Measurements from ENCODE around the gene CACNA2D3.

The CACNA2D3 gene

DNA sequence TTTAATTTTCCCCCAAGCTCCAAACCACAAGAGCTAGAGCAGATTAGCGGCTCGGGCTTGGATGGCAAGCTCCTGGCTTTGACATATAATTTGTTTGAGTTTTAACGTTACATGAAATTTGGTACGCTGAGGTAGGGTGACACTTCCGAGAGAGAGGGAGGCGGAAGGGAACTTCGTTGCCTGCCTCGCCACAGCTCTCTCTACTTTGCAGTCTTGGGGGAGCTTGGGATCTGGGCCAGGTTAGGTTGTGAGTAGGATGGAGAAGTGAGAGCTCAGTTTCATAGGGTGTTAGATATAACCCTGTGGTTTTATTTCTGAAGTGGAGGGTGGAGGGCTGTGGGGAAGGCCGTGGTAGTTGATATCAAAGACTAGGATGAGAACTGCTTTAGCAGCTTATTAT is 765.8 kb downstream of the CACNA2D3 start:
- no peak overlapping the region for H3K4me3 ChIP-seq (ENCODE audit: low read length in 2 of 2)

DNA sequence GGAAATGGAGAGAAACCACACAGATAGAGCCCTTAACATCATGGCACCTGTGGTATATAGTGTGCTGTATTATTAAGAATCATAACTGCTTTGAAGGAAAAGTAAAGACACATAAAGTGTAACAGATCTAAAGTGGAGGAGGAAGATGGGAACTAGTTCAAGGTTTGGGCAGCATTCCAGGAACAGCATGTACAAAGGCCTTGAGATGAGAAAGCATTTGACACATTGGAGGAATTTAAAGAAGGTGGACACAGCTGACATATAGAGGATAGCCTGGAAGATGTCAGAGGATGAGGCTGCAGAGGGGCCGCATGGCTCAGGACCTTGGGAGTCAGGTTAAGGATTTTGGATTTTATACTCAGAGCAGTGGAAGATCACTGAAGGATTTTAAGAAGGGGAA is 766.5 kb downstream of the CACNA2D3 start:
- H3K4me3 ChIP-seq (ENCODE audit: low read length in 2 of 2) = no peak overlapping the region
- H3K27ac ChIP-seq (ENCODE audit: low read depth in 2 of 2, low read length in 2 of 2) = no peak overlapping the region
- no peak overlapping the region for H3K9ac ChIP-seq (ENCODE audit: low read depth in 1 of 2, low read length in 2 of 2)
- H3K27me3 ChIP-seq (ENCODE audit: control insufficient read depth in 2 of 2, insufficient read depth in 2 of 2, low read length in 2 of 2) = no peaks in the 10 kb centered on the region
- peaks cover 6 to 9% of the 10 kb centered on the region in 2 donors for H3K4me1 ChIP-seq (ENCODE audit: control insufficient read depth in 2 of 2, insufficient read depth in 2 of 2, low read length in 2 of 2)
- no peaks in the 10 kb centered on the region for H3K9me3 ChIP-seq (ENCODE audit: control insufficient read depth in 2 of 2, low read length in 2 of 2)
- H3K36me3 ChIP-seq (ENCODE audit: control insufficient read depth in 2 of 2, insufficient read depth in 2 of 2, low read length in 2 of 2) = no peaks in the 10 kb centered on the region

More for the DNA sequence above, 765.8 kb downstream of the CACNA2D3 start:
- Histone ChIP-seq H3K9me3 (ENCODE audit: control insufficient read depth in 2 of 2, low read length in 2 of 2) (no peaks in the 10 kb centered on the region), H3K27ac (ENCODE audit: low read depth in 2 of 2, low read length in 2 of 2) (no peak overlapping the region), H3K36me3 (ENCODE audit: control insufficient read depth in 2 of 2, insufficient read depth in 2 of 2, low read length in 2 of 2) (no peaks in the 10 kb centered on the region), H3K9ac (ENCODE audit: low read depth in 1 of 2, low read length in 2 of 2) (no peak overlapping the region), H3K4me1 (ENCODE audit: control insufficient read depth in 2 of 2, insufficient read depth in 2 of 2, low read length in 2 of 2) (peaks cover 6 to 9% of the 10 kb centered on the region in 2 donors), H3K27me3 (ENCODE audit: control insufficient read depth in 2 of 2, insufficient read depth in 2 of 2, low read length in 2 of 2) (no peaks in the 10 kb centered on the region)

DNA sequence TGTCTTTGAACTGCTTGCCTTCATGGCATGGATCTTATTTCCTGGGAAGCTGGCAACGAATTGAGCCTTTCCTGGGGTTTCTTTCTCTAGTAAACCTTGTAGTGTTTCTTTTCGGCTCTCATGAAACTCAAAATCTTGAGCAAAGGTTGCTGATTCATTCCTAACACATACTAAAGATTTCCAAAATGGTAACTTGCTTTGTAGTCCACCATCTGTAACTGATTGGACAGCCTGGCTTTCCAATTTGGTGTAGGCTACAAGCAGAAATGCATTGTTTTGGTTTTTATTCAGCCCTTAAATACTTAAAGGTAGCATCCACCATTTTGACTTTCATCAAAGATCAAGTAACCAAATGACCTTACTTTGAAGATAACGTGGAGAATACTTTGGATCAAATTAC is 767.4 kb downstream of the CACNA2D3 start:
- Histone ChIP-seq H3K36me3 (ENCODE audit: control insufficient read depth in 2 of 2, insufficient read depth in 2 of 2, low read length in 2 of 2) (no peaks in the 10 kb centered on the region), H3K27ac (ENCODE audit: low read depth in 2 of 2, low read length in 2 of 2) (no peak overlapping the region), H3K4me1 (ENCODE audit: control insufficient read depth in 2 of 2, insufficient read depth in 2 of 2, low read length in 2 of 2) (peaks cover 6 to 9% of the 10 kb centered on the region in 2 donors), H3K4me3 (ENCODE audit: low read length in 2 of 2) (no peak overlapping the region), H3K9ac (ENCODE audit: low read depth in 1 of 2, low read length in 2 of 2) (no peak overlapping the region), H3K27me3 (ENCODE audit: control insufficient read depth in 2 of 2, insufficient read depth in 2 of 2, low read length in 2 of 2) (no peaks in the 10 kb centered on the region), H3K9me3 (ENCODE audit: control insufficient read depth in 2 of 2, low read length in 2 of 2) (no peaks in the 10 kb centered on the region)

DNA sequence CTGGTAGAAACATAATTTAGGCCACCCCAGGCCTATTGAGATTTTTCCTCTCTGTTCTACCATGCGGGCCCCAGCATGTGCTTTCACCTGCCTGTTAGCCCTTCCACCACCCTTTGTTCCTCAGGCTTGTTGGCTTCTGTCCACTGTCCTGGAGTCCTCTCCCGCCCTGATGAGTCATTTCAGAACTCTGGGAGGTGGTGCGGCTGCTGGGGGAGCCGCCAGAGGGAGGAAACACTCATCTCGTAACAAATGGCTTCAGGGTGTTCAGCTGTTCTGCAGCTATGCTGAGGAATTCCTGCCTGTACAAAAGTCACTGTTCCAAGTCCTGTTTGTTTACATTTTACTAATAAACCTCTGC is 769.2 kb downstream of the CACNA2D3 start:
- no peaks in the 10 kb centered on the region for H3K27me3 ChIP-seq (ENCODE audit: control insufficient read depth in 2 of 2, insufficient read depth in 2 of 2, low read length in 2 of 2)
- no peaks in the 10 kb centered on the region for H3K9me3 ChIP-seq (ENCODE audit: control insufficient read depth in 2 of 2, low read length in 2 of 2)
- peak overlapping the region; percentile 28 to 44 for H3K27ac ChIP-seq (ENCODE audit: low read depth in 2 of 2, low read length in 2 of 2)
- H3K4me1 ChIP-seq (ENCODE audit: control insufficient read depth in 2 of 2, insufficient read depth in 2 of 2, low read length in 2 of 2) = peaks cover 6 to 9% of the 10 kb centered on the region in 2 donors
- H3K4me3 ChIP-seq (ENCODE audit: low read length in 2 of 2) = no peak overlapping the region
- H3K9ac ChIP-seq (ENCODE audit: low read depth in 1 of 2, low read length in 2 of 2) = no peak overlapping the region
- no peaks in the 10 kb centered on the region for H3K36me3 ChIP-seq (ENCODE audit: control insufficient read depth in 2 of 2, insufficient read depth in 2 of 2, low read length in 2 of 2)

DNA sequence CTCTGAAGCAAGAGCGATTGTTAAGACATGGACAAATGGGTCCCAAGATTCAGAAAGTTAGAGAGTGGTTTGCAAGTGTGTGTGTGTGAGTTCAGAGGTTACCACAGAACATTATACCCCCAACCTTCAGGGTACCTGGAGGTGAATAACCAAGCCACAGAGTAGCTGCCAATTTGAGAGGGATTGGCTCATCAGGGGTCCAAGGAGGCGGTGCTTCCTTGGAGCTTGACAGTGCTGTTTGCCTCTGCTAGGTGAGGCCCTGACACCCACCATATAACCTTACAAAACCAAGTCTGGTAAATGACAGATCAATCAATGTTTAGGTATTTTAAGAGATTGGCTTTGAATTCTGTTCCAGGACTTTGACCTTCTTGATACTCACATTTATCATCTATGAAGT is 769.8 kb downstream of the CACNA2D3 start:
- Histone ChIP-seq H3K36me3 (ENCODE audit: control insufficient read depth in 2 of 2, insufficient read depth in 2 of 2, low read length in 2 of 2) (no peaks in the 10 kb centered on the region), H3K4me3 (ENCODE audit: low read length in 2 of 2) (no peak overlapping the region), H3K27ac (ENCODE audit: low read depth in 2 of 2, low read length in 2 of 2) (peak overlapping the region in 1 of 2 donors; percentile 11), H3K4me1 (ENCODE audit: control insufficient read depth in 2 of 2, insufficient read depth in 2 of 2, low read length in 2 of 2) (peaks cover 6 to 9% of the 10 kb centered on the region in 2 donors), H3K9me3 (ENCODE audit: control insufficient read depth in 2 of 2, low read length in 2 of 2) (no peaks in the 10 kb centered on the region), H3K9ac (ENCODE audit: low read depth in 1 of 2, low read length in 2 of 2) (no peak overlapping the region), H3K27me3 (ENCODE audit: control insufficient read depth in 2 of 2, insufficient read depth in 2 of 2, low read length in 2 of 2) (no peaks in the 10 kb centered on the region)

DNA sequence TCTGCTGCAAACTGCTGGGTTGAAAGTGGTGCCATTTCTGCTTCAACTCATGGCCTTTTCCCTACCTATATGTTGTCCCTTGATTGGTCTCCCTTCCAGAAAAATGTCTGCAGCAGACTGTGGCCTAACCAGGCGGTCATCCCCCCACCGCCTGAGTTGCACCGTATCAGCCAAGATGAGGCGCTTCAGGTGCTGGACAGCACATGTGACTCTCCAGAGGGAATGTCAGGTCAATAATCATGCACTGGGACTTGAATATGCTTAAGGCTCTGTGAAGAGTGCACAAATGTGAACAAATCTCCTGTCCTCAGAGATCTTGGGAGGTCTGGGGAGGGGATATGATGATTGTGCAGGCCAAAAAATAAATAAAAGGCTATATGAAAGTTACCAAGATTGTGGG is 773.3 kb downstream of the CACNA2D3 start:
- no peaks in the 10 kb centered on the region for H3K9me3 ChIP-seq (ENCODE audit: control insufficient read depth in 2 of 2, low read length in 2 of 2)
- no peaks in the 10 kb centered on the region for H3K27me3 ChIP-seq (ENCODE audit: control insufficient read depth in 2 of 2, insufficient read depth in 2 of 2, low read length in 2 of 2)
- H3K36me3 ChIP-seq (ENCODE audit: control insufficient read depth in 2 of 2, insufficient read depth in 2 of 2, low read length in 2 of 2) = no peaks in the 10 kb centered on the region
- no peak overlapping the region for H3K4me3 ChIP-seq (ENCODE audit: low read length in 2 of 2)
- H3K4me1 ChIP-seq (ENCODE audit: control insufficient read depth in 2 of 2, insufficient read depth in 2 of 2, low read length in 2 of 2) = peaks cover 6 to 9% of the 10 kb centered on the region in 2 donors
- H3K27ac ChIP-seq (ENCODE audit: low read depth in 2 of 2, low read length in 2 of 2) = no peak overlapping the region
- no peak overlapping the region for H3K9ac ChIP-seq (ENCODE audit: low read depth in 1 of 2, low read length in 2 of 2)

DNA sequence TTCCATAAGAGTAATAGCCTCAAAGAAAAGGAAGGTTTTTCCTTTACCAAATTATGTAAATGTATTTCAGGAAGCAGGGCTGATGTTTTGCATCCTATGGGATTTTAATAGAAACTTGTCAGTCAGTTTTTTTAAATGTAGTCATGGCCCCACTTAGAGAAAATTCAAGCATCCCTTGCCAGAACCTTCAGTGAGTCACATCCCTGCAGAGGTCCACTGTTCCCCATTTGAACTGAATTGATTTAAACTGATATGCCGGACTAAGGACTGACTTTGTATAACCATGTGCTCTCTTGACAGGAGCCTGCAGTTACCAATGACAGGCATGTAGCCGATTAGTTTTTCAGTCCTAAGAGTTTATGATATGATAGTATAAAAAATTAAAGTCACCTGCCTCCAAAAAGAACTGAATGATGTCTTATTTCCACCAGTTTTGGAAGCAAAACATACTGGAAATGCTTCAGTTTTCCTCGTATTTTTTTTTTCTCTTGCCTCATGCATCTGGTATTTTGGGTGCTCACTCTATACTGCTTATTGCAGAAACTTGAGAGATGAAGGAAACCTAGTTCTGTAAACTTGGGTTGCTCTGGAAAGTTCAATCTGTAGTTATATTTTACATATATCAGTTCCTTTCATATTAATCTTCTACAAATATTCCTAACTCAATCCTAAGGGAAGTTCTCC is 774.8 kb downstream of the CACNA2D3 start:
- H3K27ac ChIP-seq (ENCODE audit: low read depth in 2 of 2, low read length in 2 of 2) = no peak overlapping the region
- no peaks in the 10 kb centered on the region for H3K36me3 ChIP-seq (ENCODE audit: control insufficient read depth in 2 of 2, insufficient read depth in 2 of 2, low read length in 2 of 2)
- no peaks in the 10 kb centered on the region for H3K9me3 ChIP-seq (ENCODE audit: control insufficient read depth in 2 of 2, low read length in 2 of 2)
- H3K4me1 ChIP-seq (ENCODE audit: control insufficient read depth in 2 of 2, insufficient read depth in 2 of 2, low read length in 2 of 2) = no peaks in the 10 kb centered on the region
- no peak overlapping the region for H3K4me3 ChIP-seq (ENCODE audit: low read length in 2 of 2)
- H3K27me3 ChIP-seq (ENCODE audit: control insufficient read depth in 2 of 2, insufficient read depth in 2 of 2, low read length in 2 of 2) = no peaks in the 10 kb centered on the region
- no peak overlapping the region for H3K9ac ChIP-seq (ENCODE audit: low read depth in 1 of 2, low read length in 2 of 2)

DNA sequence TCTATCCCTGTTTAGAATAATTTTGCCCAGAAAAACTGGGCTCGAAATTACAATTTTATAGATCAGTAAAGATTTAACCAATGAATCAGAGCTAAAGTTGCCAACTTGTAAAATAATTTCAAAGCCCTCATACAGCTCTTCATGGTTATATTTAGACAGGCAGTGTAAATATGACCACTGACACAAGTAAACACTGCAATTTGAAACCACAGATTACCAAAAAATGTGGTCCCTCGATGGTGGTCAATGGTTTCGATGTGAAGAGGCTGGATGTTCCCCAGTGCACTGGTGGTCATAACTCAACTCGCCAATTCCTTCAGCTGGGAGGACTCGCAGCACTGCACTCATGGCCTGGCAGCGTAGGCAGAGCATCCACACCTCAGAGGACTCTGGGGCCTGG is 776.9 kb downstream of the CACNA2D3 start:
- H3K27me3 ChIP-seq (ENCODE audit: control insufficient read depth in 2 of 2, insufficient read depth in 2 of 2, low read length in 2 of 2) = no peaks in the 10 kb centered on the region
- no peak overlapping the region for H3K27ac ChIP-seq (ENCODE audit: low read depth in 2 of 2, low read length in 2 of 2)
- no peak overlapping the region for H3K9ac ChIP-seq (ENCODE audit: low read depth in 1 of 2, low read length in 2 of 2)
- no peak overlapping the region for H3K4me3 ChIP-seq (ENCODE audit: low read length in 2 of 2)
- H3K9me3 ChIP-seq (ENCODE audit: control insufficient read depth in 2 of 2, low read length in 2 of 2) = no peaks in the 10 kb centered on the region
- no peaks in the 10 kb centered on the region for H3K4me1 ChIP-seq (ENCODE audit: control insufficient read depth in 2 of 2, insufficient read depth in 2 of 2, low read length in 2 of 2)
- no peaks in the 10 kb centered on the region for H3K36me3 ChIP-seq (ENCODE audit: control insufficient read depth in 2 of 2, insufficient read depth in 2 of 2, low read length in 2 of 2)

DNA sequence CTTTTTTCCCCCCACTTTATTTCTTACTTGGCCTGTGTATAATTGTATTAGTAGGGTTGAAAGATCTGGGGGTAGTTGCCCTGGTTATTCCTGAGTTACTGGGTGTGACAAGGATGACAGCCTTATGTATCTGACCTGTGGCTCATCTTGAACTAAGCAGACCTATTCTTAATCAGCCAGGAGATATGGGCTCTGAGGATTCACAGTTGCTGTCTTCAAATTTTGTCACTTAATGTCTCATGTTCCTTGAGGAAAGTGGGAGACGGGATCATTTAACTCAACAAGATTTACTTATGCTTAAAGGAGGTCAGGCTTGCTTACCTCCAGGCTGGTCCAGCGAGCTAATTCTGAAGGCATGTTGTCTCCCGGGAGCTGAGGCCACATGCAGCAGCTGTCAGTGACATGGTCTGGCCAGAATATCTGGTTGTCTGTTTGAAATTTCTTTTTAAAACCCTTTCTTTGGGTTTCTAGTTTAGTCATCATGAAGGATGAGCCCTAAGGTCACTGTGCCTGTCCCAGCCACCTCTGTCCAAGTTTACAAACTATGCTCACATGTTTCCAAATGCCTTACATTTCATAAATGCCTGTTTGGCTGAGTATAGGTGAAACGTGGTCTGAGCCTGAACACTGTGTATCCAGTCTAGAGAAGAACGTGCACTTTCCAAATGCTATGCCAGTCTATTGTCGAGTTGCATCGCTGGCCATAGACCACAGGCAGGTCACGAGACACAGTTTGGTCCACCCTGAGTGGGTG is 778.7 kb downstream of the CACNA2D3 start:
- Histone ChIP-seq H3K27me3 (ENCODE audit: control insufficient read depth in 2 of 2, insufficient read depth in 2 of 2, low read length in 2 of 2) (no peaks in the 10 kb centered on the region), H3K36me3 (ENCODE audit: control insufficient read depth in 2 of 2, insufficient read depth in 2 of 2, low read length in 2 of 2) (no peaks in the 10 kb centered on the region), H3K4me1 (ENCODE audit: control insufficient read depth in 2 of 2, insufficient read depth in 2 of 2, low read length in 2 of 2) (no peaks in the 10 kb centered on the region), H3K9ac (ENCODE audit: low read depth in 1 of 2, low read length in 2 of 2) (no peak overlapping the region), H3K9me3 (ENCODE audit: control insufficient read depth in 2 of 2, low read length in 2 of 2) (no peaks in the 10 kb centered on the region), H3K27ac (ENCODE audit: low read depth in 2 of 2, low read length in 2 of 2) (no peak overlapping the region), H3K4me3 (ENCODE audit: low read length in 2 of 2) (no peak overlapping the region)

DNA sequence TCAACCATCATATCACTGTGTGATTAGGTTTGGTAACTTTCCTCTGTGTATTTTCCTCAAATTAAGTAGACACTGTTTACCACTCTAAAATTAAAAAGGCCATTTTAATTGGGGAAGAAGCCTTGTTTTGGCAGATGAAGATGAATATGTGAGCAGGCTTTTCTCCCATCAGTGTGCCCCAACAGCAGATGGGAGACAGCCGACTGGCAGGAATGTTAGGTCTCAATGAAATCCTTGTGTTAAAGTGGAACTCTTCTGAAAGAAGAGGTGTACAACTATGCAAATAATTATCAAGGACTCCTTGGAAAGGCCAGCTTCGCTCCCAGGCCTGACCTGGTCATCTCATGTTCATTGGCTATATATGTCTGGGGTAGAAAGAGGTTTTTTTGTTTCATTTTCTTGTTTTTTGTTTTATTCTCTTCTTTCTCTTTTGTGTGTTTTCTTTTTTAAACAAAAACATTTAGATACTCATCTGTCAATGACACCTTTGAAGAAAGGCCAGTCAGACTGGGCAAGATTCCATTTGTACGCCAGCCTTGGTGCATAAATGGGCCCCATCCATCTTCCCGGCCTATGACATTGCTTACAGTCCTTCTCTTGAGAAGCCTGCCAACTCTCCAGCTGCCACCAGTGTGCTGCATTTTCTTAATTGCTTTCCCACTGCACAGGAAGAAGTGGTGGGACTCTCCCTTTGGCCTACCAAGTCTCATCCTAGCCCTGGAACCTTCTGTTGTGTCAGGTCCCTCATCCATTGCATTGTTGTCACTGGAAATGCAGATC is 779.7 kb downstream of the CACNA2D3 start:
- Histone ChIP-seq H3K27ac (ENCODE audit: low read depth in 2 of 2, low read length in 2 of 2) (no peak overlapping the region), H3K9ac (ENCODE audit: low read depth in 1 of 2, low read length in 2 of 2) (no peak overlapping the region), H3K4me1 (ENCODE audit: control insufficient read depth in 2 of 2, insufficient read depth in 2 of 2, low read length in 2 of 2) (no peaks in the 10 kb centered on the region), H3K36me3 (ENCODE audit: control insufficient read depth in 2 of 2, insufficient read depth in 2 of 2, low read length in 2 of 2) (no peaks in the 10 kb centered on the region), H3K9me3 (ENCODE audit: control insufficient read depth in 2 of 2, low read length in 2 of 2) (no peaks in the 10 kb centered on the region), H3K27me3 (ENCODE audit: control insufficient read depth in 2 of 2, insufficient read depth in 2 of 2, low read length in 2 of 2) (no peaks in the 10 kb centered on the region), H3K4me3 (ENCODE audit: low read length in 2 of 2) (no peak overlapping the region)

All from mucosa of rectum (tissue), 2 donors.